C4-2B (cell line): Measurements from ENCODE around the gene WNK4.
A peak's percentile ranks its signal among the peaks of the same experiment; 100 is the strongest.

Experiments used
- H3K27ac ChIP-seq: fragments of 450-650 bp; 2 replicates; pipeline ENCODE4 v1.5.1; 2017
- CTCF ChIP-seq: fragments of 450-650 bp; conservative IDR thresholded peaks from 2 replicates; pipeline ENCODE4 v1.5.1; 2017; ENCODE audit warnings: mild to moderate bottlenecking
- ZFX ChIP-seq: fragments of 450-650 bp; IDR thresholded peaks from 2 replicates; pipeline ENCODE4 v1.6.1; 2017

The WNK4 gene

DNA sequence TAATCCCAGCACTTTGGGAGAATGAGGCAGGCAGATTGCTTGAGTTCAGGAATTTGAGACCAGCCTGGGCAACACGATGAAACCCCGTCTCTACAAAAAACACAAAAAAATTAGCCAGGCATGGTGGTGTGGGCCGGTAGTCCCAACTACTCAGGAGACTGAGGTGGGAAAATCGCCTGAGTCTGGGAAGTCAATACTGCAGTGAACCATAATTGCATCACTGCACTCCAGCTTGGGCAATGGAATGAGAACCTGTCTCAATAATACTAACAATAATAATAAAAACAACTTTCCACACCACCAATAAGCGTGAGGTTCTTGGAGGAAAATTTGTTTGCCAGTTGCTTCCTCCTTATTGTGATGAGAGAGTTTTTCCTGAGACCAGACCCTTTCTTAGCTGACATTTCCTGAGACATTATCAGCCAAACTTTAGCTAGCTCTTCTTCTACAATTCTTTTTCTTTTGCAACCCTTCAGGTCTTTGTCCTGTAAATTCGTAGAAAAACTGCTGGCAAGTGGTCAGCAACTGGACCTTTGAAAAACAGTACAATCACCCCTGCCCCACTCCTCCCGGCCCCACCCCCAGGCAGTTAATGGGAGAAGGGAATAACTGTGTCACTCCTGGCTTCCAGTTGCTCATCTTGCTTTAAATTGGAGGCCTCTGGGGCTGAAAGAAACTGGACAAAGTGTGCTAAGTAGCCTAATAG is 32.1 kb upstream of the WNK4 start:
- no peak for TF ChIP-seq ZFX
- TF ChIP-seq CTCF = no peak
- H3K27ac ChIP-seq = peak overlapping the region; percentile 67

- H3K27ac ChIP-seq = peak overlapping the region; percentile 67
- no peak for TF ChIP-seq CTCF
- no peak for TF ChIP-seq ZFX
These were observed 31.3 kb upstream of the WNK4 start for GRCh38 chr17:42748908-42749798.

DNA sequence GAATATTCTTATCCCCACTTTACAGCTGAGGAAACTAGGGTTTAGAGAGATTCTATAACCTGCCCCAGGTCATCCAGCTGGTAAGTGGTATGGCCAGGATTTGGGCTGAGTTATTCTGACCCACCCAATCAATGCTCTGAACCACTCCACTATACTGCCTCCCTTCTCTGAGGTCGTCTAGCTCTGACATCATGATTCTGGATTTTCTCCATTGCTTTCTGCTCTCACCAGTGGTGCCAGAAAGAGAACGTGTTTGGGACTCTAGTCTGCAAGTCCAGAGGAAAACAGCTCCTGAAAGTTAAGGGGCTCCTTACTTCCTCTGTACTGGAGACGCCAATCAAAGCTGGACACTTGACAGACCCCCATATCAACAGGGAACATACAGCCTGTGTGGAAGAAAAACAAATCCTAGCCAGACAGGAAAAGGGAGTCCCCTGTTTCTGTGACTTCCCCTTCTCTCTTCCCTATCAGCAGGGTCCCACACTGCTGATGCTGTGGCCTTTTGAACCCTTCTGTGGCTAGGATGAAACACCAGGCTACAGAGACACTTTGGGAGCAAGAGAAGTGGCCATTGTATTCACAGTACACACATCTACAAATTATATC is 29.6 kb upstream of the WNK4 start:
- H3K27ac ChIP-seq = peak overlapping the region; percentile 67; the same call in 1 of the 2 replicates
- no peak for TF ChIP-seq CTCF
- no peak for TF ChIP-seq ZFX

DNA sequence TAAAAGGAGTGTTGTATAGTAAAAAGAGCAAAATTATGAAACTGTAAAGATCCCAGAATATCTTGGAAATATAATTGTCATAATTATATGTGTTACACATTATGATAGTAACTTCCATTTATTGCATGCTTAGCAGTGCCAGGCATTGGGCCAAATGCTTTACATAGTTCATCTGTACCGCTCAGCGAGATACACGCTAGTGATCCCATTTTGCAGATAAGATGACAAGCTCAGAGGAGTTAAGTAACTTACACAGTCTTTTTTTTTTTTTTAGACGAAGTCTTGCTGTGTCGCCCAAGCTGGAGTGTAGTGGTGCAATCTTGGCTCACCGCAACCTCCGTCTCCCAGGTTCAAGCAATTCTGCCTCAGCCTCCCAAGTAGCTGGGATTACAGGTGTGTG is 28.8 kb upstream of the WNK4 start:
- H3K27ac ChIP-seq = no peak overlapping the region
- TF ChIP-seq CTCF = no peak
- TF ChIP-seq ZFX = no peak

- no peak overlapping the region for H3K27ac ChIP-seq
- TF ChIP-seq CTCF = no peak
- TF ChIP-seq ZFX = no peak
These were observed 25.6 kb upstream of the WNK4 start for GRCh38 chr17:42754782-42755181.

GRCh38 chr17:42759982-42760651 is 20.3 kb upstream of the WNK4 start:
- no peak for TF ChIP-seq CTCF
- no peak for TF ChIP-seq ZFX

More at GRCh38 chr17:42759982-42760651, 20.3 kb upstream of the WNK4 start:
- H3K27ac ChIP-seq = no peak overlapping the region
